Fibroblast of the conjunctiva (primary cell): ENCODE data around the gene COMT.

Experiments used
- DNase-seq: peaks from one replicate; pipeline ENCODE4 v3.0.0-alpha.2; 2010; ENCODE audit warnings: low read depth

COMT gene

DNA sequence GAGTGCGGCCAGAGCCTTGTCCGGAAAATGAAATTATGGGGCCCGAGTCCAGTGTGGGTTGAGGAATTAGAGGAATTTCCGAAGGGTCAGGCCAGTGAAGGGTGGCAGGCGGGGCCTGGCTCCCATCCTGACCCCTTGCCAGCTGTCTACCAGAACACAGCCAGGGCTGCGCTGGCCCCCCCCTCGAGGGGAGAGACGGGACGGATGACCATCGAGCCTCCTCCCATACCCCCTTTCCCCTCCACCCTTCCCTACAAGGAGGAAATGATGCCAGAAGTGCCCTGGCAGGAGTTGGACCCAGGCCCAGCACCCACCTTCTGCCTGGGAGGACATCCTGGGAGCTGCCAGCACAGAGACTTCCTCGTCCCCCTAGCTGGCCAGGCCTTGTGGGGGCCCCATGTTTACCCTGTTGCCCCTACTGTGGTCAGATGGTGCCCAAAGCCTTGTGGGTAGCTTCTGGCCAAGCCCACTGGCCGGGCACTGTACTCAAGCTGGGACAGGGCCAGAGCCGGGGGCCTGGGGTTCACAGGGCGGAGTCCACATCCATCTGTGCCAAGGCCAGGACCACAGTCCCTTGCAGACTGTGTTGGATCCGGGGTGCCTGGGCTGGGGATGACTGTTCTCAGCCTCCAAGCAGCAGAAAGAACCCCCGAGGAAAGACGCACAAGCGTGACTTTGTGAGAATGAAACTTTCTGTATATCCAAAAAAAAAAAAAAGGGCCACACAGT, 54.2 kb downstream of the COMT start:
- DNase-seq: no peak

DNA sequence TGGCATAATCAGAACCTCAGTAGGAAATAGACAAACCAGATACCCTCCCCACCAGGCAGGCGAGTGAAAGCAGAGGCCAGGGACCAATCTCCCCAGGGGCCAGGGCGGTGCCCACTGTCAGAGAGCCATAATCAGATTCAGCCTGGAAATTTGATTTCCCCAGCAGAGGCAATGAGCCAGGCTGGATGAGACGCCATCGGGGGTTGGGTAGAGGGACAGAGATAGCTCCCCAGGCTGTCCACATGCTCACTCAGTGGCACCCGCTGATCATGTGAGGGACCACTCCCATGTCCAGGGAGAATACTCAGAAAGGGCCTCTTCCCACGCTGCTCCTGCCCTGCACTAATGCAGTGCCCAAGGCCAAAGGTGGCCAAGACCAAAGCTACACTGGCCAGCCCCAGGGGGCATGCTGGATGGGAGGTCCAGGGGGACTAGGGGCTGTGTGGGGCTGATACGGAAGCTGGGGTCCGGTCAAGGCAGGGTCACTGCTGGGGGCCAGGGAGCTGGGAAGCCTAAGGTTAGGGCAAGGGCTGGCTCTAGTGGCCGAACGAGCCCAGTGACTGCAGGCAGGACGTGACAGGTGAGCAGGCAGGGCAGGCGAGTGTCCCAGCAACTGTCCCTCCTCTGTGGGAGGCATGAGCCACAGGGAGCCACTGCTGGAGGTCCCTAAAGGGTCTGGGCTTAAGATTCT, 55.3 kb downstream of the COMT start:
- DNase-seq: no peak

DNA sequence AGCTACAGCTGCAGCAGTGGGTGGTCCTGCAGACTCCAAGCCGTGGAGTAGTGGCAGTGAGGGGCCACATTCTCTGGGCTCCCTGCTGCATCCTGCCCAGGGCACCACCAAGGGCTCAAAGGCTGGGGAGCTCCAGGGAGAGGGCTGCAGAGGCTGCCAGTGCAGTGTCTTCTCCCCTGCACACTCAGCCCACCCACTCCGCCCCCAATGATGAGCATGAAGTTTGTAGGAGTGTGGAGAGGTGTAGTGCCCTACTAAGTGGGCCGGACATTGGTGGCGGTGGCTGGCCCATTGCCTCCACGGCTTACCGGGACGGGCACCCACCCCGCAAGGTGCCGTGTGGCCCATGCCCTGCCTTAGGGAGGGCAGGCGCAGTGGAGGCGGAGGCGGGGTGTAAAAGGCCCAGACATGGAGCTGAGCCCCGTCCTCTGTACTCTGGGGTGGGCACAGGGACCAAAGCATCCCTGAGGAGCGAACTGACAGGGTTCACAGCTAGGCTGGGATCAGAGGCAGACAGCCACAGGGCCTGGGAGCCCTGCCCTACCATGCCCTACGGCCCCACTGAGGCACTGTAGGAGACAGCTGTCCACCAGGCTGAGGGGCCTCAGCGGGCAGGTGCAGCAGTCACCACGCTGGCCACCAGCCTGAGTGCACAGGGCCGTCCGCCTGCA, 56.1 kb downstream of the COMT start:
- no peak for DNase-seq

DNA sequence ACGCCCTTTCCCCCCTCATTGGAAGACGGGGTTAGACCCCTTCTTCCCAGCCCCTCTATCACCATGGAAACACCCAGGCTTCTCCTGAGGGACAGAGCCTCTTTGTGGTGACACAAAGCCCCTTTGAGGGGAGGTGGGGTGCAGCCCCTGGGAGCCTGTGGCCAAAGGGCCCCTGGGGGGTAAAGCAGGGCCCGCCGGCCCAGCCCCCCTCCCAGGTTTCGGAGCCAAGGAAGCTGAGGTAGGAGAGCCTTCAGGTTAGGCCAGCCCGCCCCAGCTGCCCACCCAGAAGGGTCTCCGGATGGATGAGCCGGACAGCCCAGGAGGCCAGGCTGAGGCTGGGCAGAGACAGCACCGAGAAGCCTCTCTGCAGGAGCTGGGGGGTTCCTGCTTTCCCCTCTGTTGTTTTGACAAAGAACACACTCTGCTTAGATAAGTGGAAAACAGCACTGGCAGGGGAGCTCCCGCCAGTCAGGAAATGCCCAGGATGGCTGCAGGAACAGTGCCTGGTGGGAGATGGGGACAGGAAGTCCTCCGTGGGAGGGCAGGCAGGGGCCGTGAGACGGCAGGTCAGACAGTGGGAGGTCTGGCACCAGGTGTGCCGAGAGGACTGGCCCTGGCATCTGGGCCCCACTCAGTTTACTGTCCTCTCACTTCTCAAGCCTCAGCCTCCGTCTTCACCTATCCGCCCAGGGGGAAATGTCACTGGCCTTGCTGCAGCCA, 56.8 kb downstream of the COMT start:
- no peak for DNase-seq

DNA sequence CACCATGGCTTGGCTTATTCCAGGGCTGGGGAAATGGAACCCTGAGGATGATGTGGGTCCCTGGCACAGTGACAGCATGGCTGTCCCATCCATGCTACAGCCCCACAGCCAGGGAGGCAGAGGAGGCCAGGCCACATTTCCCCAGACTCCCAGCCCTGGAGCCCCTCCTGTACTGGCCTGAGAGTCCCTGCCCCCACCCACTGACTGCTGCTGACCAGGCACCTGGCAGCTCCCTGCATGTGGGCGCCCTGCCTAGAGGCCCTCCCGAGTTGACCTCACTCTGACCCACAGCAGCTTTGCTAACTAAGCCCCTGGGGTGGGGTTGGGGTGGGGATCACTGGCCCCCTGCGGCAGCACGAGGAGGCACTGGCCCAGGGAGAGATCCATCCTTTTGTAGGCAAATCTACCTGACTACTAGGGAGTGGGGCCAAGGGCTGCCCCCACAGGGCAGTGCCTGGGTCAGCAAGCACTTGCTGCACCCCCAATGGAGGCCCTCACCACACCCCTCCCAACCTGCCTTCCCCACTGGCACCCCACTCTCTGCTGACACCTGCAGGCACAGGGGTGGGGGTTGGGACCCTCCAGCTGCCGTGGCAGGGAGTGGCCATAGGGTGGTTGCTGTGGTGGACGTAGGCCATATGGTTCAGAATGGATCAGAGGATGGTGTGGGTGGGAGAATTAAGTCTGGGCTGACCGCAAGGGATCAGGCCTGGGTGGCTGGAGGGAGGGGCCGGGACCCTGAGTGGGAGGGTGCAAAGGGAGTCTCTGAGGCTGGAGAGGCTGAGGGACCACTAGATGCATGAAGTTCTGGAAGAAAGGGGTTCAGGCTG, 57.6 kb downstream of the COMT start:
- DNase-seq: no peak

DNA sequence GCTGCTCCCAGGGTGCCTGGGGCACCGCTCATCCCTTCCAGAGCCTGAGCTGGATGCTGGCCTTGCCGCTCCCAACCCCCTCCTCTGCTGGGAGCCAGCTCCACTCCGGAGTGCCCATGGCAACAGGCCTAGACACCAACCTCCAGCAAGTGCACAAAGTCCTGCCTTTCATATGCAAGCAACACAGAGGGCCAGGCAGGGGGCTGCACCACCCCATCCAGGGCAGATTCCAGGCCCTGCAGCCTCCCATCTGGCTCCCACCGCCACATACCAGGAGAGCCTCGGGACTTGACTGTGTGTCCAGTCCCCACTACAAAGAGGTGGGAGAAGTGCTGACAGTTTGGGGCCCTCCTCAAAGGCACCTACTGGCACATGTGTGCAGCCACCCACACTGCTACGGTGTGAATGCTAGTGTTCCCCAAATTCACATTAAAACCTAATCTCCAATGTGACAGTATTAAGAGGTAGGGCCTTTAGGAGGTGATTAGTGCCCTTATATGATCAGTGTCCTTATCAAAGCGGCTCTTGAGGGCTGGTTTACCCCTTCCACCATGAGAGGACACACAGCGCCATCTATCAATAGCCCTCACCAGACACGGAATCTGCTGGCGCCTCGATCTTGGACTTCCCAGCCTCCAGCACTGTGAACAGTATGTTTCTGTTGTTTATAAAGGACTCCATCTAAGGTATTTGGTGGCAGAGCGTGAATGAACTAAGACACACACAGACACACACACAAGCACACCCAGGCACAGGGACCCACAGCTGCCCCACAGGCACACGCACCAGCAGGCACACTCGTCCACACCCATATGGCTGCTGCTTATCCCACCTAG, 58.9 kb downstream of the COMT start:
- DNase-seq: no peak

DNA sequence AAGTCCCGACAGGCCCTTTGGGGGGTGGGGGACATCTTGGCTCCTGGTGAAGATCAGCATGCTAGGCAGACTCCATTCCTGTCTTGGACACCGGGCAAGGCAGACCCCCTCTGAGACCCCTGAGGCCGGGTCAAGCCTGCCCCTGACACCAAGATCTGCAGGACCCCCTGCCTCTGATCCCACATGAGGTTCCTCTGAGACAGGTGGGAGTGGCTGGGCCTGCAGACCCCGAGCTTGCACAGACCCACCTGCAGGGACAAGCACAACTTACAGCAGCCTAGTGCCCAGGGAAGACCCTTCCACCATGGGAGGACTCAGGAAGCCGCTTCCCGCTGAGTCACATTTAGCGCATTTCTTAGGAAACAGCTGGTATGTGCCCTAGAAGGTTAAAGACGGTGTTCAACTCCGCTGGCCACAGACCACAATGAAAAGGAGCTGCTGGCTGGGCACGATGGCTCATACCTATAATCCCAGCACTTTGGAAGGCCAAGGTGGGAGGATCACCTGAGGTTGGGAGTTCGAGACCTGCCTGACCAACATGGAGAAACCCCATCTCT, 59.6 kb downstream of the COMT start:
- DNase-seq: no peak

DNA sequence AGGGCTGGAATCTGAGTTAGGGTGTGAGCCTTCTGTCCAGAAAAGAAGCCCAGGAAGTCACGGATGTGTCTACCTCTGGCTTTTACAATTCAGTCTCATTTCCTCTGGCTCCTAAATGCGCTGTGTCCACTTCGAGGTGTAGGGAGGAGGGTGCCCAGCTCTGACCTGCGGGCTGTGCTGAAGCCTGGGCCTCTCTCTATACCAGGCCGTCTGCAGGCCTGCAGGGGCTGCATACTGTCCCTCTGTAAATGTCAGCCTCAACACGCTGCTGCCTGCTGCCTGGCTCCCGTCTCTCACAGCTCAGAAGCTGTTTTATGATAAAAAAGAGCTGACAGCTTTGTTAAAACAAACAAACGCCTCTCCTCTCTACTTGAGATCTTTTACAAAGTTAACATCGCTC, 60.6 kb downstream of the COMT start:
- DNase-seq: no peak

DNA sequence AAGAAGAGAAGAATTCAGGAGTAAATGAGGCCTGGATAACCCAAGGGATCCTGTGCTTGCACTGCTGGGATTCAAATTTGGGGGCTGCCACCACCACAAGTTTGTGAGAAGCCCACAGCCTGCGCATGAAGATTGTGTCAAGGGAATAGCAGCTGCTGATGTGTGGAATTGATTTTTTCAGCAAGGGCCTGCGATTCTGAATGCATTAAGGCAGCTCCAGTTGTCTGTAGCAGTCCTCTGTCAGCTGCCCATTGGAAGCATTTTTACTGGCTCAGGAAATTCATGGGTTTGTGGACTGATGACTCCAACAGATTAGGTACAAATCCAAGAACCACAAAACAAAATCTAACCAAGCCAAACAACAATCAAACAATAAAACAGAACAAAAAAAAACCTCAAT, 61.1 kb downstream of the COMT start:
- no peak for DNase-seq

DNA sequence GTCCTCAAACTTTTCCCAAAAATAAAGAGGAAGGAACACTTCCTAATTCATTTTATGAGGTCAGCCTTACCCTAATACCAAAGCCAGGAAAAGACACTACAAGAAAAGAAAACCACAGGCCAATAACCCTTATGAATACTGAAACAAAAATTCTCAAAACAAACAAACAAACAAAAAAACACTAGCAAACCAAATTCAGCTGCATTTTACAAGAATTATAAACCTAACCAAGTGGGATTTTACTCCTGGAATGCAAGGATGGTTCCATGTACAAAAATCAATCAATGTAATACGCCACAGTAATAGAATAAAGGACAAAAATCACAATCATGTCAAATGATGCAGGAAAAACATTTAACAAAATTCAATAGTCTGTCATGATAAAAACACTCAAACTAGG, 61.7 kb downstream of the COMT start:
- no peak for DNase-seq

DNA sequence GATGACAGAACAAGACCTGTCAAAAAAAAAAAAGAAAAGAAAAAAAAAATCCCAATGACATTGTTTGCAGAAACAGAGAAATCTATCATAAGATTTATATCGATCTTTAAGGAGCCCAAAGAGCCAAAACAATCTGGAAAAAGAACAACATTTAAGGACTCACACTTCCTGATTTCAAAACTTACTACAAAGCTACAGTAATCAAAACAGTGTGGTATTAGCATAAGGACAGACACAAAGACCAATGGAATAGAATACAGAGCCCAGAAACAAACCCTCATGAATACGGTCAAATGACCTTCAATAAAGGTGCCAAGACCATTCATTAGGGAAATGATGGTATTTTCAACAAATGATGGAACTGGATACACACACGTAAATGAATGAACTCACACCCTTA, 62.9 kb downstream of the COMT start:
- no peak for DNase-seq

DNA sequence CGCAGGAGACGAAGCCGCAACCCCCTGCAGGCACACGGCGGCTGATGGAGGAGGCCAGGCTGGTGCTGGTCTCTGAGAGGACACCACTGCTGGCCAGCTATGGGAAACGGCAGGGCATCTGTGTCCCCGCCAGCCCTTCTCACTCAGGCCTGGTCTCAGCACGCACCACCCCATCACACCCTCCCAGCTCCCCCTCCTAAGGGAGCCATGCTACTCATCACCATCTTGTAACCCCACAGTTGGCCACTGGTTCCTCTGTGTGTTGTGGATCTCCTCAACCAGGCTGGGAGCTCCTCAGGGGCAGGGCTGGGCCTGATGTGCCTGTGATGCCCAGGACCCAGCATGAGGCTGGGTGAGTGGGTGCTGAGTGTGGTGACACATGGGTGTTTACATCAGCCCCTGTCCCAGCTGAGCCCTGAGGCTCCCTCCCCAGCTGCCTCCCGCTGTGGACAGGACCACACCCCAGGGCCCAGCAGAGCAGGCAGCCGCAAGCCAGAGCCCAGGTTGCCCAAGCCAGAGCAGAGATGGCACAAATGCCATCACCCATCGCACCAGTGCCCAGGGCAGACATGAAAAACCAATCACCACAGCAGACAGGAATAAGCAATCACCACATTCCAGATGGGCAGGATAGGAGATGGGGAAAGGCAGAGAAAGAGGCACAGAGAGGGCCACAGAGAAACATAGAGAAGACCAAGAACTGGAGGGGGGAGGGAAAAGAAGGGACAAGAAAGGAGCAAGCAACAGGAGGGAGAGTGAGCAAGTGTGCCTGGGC, 66.8 kb downstream of the COMT start:
- DNase-seq: no peak

DNA sequence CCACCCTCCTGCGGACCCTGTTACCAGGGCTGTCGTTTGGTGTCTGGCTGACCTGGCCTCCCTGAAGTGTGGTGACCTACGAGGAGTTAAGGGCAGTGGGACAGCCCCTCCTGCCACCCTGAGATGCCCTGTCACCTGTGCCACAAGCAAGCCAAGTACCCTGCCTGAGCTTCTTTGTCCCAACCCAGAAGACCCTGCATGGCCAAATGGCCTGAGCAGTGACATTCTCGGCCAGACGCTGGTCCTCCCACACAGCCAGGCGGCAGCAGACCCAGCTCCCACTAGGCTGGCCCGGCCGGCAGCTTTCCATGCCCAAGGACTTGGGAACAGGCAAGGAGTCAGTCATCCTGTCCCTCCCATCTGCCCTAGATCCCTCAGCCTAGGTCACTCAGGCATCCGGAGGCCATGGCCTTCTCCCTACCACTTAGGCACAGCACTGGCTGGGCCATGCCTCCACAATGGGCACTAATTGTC, 67.5 kb downstream of the COMT start:
- no peak for DNase-seq

DNA sequence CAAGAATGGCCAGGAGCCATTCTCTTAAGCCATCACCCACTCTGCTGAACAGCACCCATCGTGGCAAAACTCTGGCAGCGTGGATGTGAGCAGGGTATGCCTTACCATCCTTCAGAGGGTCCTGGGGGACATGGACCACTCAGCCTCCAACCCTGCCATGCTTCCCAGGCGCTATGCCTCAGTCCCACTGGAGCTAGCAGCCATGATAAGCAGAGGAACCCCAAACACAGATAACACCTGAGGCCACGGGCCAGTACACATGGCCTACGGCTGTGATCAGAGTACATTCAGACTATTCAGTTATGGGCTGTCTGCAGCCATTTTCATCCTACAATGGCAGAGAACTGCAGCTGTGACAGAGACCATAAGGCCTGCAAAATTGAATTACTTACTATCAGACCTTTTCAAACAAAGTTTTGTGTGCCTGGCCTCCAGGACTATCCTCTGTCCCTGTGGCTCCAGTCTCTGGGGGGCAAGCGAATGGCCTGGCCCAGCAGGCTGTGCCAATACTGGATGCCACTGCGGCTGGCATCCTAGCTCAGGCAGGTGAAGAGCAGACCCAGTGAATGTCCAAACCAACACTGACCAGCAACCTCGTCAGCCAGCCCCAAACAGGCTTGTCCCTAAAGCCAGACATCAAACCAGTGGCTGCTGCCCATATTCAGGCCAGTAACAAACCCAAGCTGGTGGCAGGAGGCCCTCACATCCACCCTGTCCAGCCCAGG, 68.2 kb downstream of the COMT start:
- no peak for DNase-seq

DNA sequence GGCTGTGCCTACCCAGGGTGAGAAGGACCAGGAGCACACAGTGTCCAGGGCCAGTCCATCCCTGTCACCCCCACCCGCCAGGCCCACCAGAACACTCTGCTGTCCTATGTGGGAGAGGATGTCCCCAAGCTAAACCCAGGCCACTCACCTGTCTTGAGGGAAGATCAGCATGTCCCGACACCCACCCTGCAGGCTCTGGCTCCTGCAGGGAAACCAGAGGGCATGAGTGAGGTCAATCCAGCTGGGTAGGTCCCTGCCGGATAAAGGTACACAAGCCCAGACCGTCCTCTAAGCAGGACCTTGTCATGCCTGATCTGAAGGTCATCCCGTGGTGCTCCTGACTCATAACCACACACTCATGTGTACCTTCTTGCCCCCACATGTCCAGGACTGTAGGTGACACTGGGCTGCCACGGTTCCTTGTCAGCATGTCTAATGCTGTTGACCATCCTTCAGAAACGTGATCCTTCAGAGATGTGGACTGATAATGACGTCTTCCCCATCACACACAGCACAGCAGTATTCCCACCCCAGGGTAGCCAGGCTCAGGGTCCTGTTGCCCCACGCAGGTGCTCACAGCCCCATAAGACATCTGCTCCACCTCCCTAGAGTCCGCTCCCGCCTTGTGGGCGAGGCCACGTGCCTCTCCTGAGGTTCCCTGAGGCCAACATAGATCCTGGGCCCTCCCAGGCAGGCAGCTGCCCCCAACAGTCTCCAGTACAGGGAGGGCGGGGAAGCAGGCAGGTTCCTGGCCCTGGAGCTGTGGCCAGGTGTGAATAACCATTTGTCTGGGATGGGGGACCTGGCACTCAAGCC, 68.9 kb downstream of the COMT start:
- no peak for DNase-seq

DNA sequence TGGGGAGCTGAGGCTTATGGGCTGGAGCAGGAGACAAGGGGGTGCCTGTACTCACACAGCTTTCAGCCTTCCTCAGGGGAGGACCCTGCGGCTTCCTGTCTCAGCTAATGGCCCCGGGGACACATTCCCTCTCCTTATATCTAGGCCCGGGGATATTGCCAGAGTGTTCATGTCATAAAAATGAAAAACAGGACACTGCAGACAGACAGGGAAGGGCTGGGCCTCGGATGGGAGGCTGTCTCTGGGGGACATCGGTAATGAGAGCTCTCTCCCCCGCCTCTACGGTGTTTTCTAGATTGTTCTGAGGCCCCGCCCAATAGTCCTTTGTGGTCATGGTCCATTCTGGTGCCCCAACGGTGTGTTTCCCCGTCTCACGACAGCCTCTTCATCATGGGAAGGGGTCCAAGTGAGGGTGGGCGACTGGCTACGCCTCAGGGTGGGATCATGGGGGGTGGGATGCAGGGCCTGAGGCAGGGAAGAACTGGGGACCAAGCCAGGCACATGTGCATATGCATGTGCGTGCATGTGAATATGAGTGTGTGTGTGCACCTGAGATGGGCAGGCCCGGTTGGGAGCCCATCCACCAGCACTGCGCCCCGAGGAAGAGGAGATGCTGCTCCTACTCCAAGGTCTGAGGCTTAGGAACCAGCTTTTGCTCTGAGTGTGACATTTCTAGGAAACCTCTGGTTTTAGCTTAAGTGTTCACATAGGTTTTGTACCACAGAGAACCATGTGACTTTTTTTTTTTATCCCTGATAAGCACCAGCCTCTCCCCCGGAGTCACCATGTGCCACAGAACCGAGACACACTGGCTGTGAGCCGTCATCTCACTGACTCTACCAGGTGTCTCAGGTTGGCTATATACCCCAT, 69.8 kb downstream of the COMT start:
- no peak for DNase-seq
